LNCAP (cell line): ENCODE results near the gene RCAN2.

Experiments used
- CTCF ChIP-seq: fragments of 450-650 bp; IDR thresholded peaks from 2 replicates; pipeline ENCODE4 v1.5.1; 2017; ENCODE audit warnings: mild to moderate bottlenecking

The RCAN2 gene

GRCh38 chr6:46175446-46175845 is 315.8 kb downstream of the RCAN2 start:
- TF ChIP-seq CTCF: no peak

GRCh38 chr6:46174904-46175303 is 316.3 kb downstream of the RCAN2 start:
- no peak for TF ChIP-seq CTCF

- no peak for TF ChIP-seq CTCF
Measured at GRCh38 chr6:46172176-46172575, 319.1 kb downstream of the RCAN2 start.
